Measurements from ENCODE around the gene ABHD2.

Gene ABHD2

DNA sequence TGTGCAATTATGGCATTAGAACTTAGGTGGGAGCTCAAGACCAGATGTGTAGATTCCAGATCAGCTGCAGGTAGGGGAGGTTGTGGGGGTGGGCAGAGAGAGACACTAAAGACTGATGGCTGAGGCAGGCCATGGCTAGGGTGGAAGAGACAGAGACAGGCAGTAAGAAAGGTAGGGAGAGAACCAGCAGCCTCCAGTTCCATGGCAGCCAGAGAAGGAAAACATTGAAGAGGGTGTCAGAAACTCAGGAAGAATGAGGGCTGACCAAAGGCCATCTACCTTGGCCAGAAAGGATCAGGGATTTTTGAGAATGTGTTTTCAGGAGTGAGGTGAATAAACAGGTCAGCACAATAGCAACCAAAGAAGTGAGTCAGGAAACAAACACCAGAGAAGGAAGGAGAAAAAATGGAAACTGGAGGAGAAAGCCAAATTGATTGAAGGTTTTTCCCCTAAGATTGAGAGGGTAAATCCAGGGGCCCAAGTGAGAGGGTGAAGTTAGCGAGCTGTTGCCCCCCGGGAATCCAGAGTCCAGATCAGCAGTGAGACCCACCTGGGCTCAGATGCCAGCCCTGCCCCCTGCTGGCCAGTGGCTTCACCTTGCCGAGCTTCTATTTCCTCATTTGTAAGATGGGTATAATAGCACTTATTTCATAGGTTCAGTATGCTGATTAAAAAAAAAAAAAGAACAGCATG lies 41.0 kb downstream of the ABHD2 start:
- ChIA-PET POLR2A (interaction anchor here (1.3 kb wide), 1 partner anchor 41 kb away, joined by 10 read pairs; the partner anchor contains the start of gene ABHD2), CTCF (interaction anchor here (0.6 to 9.3 kb wide), 54 partner anchors 10 to 1489 kb away, joined by 3 to 120 read pairs (median 4); partner anchors contain the start of genes ABHD2 and FANCI)
- Histone ChIP-seq H3K4me1 (ENCODE audit: control insufficient read depth, insufficient read depth, low read length) (no peaks in the 10 kb centered on the region), H3K9me3 (ENCODE audit: control insufficient read depth, insufficient read depth, low read depth, low read length) (no peaks in the 10 kb centered on the region), H3K36me3 (ENCODE audit: control insufficient read depth in 2 of 2, insufficient read depth in 1 of 2, low read length in 2 of 2) (peaks cover 0 to 17% of the 10 kb centered on the region in 2 experiments; a peak in 1 of 3 replicates), H3K4me3 (ENCODE audit: low read depth, low read length) (no peak overlapping the region), H3K27ac (ENCODE audit: extremely low read depth, low read depth, low read length) (no peak overlapping the region)
- TF ChIP-seq, protein P1, sequence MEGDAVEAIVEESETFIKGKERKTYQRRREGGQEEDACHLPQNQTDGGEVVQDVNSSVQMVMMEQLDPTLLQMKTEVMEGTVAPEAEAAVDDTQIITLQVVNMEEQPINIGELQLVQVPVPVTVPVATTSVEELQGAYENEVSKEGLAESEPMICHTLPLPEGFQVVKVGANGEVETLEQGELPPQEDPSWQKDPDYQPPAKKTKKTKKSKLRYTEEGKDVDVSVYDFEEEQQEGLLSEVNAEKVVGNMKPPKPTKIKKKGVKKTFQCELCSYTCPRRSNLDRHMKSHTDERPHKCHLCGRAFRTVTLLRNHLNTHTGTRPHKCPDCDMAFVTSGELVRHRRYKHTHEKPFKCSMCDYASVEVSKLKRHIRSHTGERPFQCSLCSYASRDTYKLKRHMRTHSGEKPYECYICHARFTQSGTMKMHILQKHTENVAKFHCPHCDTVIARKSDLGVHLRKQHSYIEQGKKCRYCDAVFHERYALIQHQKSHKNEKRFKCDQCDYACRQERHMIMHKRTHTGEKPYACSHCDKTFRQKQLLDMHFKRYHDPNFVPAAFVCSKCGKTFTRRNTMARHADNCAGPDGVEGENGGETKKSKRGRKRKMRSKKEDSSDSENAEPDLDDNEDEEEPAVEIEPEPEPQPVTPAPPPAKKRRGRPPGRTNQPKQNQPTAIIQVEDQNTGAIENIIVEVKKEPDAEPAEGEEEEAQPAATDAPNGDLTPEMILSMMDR (tag by site-specific recombination; IDR thresholded peaks at IDR 0.05), result peak; percentile 18; the same call in 1 of the 2 replicates
- TF ChIP-seq ZBTB17 (tag by site-specific recombination; IDR thresholded peaks at IDR 0.05) (peak; percentile 69), ZNF2 (tag by site-specific recombination; IDR thresholded peaks at IDR 0.05) (peak; percentile 57; the same call in 1 of the 2 replicates), ZFHX2 (tag by site-specific recombination; conservative IDR thresholded peaks at IDR 0.05) (no peak), ZNF600 (tag by site-specific recombination; IDR thresholded peaks at IDR 0.05) (0 out of 2 replicates have a peak, but pooled peaks have one; percentile 25), ZNF138 (tag by site-specific recombination; IDR thresholded peaks at IDR 0.05; ENCODE audit: borderline replicate concordance) (no peak)

DNA sequence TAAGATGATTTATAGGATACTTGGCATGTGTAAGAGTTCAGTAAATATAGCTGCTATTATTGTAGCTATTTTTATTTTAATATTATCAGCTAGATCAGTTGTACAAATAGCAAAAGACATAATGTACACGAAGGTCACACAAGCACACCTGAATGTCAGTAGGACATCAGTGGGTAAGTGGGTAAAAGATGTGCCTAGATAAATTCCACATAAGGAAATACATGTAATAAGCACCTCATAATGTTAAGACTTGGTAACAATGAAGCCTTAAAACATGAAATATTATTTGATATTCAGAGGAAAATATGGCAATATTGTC lies 41.5 kb downstream of the ABHD2 start:
- H3K27ac ChIP-seq (ENCODE audit: extremely low read depth, low read depth, low read length), result no peak overlapping the region
- no peak overlapping the region for H3K4me3 ChIP-seq (ENCODE audit: low read depth, low read length)
- H3K9me3 ChIP-seq (ENCODE audit: control insufficient read depth, insufficient read depth, low read depth, low read length), result no peaks in the 10 kb centered on the region
- H3K36me3 ChIP-seq (ENCODE audit: control insufficient read depth in 2 of 2, insufficient read depth in 1 of 2, low read length in 2 of 2), result peaks cover 0 to 17% of the 10 kb centered on the region in 2 experiments; a peak in 1 of 3 replicates
- CTCF ChIA-PET, result interaction anchor here (0.6 to 9.3 kb wide), 48 partner anchors 9 to 1489 kb away, joined by 3 to 120 read pairs (median 4); partner anchors contain the start of gene ABHD2
- POLR2A ChIA-PET, result interaction anchor here (1.3 kb wide), 1 partner anchor 42 kb away, joined by 10 read pairs; the partner anchor contains the start of gene ABHD2
- TF ChIP-seq, protein P2, sequence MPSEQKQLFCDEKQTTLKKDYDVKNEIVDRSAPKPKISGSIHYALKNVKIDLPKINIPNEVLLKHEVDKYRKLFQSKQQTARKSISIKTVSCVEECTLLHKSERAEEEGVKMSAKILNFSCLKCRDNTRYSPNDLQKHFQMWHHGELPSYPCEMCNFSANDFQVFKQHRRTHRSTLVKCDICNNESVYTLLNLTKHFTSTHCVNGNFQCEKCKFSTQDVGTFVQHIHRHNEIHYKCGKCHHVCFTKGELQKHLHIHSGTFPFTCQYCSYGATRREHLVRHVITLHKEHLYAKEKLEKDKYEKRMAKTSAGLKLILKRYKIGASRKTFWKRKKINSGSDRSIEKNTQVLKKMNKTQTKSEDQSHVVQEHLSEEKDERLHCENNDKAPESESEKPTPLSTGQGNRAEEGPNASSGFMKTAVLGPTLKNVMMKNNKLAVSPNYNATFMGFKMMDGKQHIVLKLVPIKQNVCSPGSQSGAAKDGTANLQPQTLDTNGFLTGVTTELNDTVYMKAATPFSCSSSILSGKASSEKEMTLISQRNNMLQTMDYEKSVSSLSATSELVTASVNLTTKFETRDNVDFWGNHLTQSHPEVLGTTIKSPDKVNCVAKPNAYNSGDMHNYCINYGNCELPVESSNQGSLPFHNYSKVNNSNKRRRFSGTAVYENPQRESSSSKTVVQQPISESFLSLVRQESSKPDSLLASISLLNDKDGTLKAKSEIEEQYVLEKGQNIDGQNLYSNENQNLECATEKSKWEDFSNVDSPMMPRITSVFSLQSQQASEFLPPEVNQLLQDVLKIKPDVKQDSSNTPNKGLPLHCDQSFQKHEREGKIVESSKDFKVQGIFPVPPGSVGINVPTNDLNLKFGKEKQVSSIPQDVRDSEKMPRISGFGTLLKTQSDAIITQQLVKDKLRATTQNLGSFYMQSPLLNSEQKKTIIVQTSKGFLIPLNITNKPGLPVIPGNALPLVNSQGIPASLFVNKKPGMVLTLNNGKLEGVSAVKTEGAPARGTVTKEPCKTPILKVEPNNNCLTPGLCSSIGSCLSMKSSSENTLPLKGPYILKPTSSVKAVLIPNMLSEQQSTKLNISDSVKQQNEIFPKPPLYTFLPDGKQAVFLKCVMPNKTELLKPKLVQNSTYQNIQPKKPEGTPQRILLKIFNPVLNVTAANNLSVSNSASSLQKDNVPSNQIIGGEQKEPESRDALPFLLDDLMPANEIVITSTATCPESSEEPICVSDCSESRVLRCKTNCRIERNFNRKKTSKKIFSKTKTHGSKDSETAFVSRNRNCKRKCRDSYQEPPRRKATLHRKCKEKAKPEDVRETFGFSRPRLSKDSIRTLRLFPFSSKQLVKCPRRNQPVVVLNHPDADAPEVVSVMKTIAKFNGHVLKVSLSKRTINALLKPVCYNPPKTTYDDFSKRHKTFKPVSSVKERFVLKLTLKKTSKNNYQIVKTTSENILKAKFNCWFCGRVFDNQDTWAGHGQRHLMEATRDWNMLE (tag by site-specific recombination; conservative IDR thresholded peaks at IDR 0.05; ENCODE audit: low read depth), result no peak
- TF ChIP-seq MZF1 (tag by site-specific recombination; IDR thresholded peaks at IDR 0.05; ENCODE audit: borderline replicate concordance), result no peak
- no peak for TF ChIP-seq ZNF138 (tag by site-specific recombination; IDR thresholded peaks at IDR 0.05; ENCODE audit: borderline replicate concordance)
- no peak for TF ChIP-seq ZNF335 (tag by site-specific recombination; conservative IDR thresholded peaks at IDR 0.05)
- no peak for TF ChIP-seq IKZF3 (tag by site-specific recombination; IDR thresholded peaks at IDR 0.05)
- no peak for TF ChIP-seq ZNF629 (tag by site-specific recombination; IDR thresholded peaks at IDR 0.05)
- TF ChIP-seq, protein P3, sequence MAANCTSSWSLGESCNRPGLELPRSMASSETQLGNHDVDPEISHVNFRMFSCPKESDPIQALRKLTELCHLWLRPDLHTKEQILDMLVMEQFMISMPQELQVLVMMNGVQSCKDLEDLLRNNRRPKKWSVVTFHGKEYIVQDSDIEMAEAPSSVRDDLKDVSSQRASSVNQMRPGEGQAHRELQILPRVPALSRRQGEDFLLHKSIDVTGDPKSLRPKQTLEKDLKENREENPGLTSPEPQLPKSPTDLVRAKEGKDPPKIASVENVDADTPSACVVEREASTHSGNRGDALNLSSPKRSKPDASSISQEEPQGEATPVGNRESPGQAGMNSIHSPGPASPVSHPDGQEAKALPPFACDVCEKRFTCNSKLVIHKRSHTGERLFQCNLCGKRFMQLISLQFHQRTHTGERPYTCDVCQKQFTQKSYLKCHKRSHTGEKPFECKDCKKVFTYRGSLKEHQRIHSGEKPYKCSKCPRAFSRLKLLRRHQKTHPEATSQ (tag by site-specific recombination; IDR thresholded peaks at IDR 0.05), result no peak
- no peak for TF ChIP-seq ZNF341 (tag by site-specific recombination; IDR thresholded peaks at IDR 0.05; ENCODE audit: low read depth)
- no peak for TF ChIP-seq ZNF426 (tag by site-specific recombination; IDR thresholded peaks at IDR 0.05)
- no peak for TF ChIP-seq ZBTB8A (tag by site-specific recombination; IDR thresholded peaks at IDR 0.05)
- TF ChIP-seq, protein P4, sequence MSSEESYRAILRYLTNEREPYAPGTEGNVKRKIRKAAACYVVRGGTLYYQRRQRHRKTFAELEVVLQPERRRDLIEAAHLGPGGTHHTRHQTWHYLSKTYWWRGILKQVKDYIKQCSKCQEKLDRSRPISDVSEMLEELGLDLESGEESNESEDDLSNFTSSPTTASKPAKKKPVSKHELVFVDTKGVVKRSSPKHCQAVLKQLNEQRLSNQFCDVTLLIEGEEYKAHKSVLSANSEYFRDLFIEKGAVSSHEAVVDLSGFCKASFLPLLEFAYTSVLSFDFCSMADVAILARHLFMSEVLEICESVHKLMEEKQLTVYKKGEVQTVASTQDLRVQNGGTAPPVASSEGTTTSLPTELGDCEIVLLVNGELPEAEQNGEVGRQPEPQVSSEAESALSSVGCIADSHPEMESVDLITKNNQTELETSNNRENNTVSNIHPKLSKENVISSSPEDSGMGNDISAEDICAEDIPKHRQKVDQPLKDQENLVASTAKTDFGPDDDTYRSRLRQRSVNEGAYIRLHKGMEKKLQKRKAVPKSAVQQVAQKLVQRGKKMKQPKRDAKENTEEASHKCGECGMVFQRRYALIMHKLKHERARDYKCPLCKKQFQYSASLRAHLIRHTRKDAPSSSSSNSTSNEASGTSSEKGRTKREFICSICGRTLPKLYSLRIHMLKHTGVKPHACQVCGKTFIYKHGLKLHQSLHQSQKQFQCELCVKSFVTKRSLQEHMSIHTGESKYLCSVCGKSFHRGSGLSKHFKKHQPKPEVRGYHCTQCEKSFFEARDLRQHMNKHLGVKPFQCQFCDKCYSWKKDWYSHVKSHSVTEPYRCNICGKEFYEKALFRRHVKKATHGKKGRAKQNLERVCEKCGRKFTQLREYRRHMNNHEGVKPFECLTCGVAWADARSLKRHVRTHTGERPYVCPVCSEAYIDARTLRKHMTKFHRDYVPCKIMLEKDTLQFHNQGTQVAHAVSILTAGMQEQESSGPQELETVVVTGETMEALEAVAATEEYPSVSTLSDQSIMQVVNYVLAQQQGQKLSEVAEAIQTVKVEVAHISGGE (tag by site-specific recombination; conservative IDR thresholded peaks at IDR 0.05; ENCODE audit: low read depth), result no peak
- TF ChIP-seq KLF8 (tag by site-specific recombination; IDR thresholded peaks at IDR 0.05), result no peak
- no peaks in the 10 kb centered on the region for H3K4me1 ChIP-seq (ENCODE audit: control insufficient read depth, insufficient read depth, low read length)

Measured in HEK293 (cell line).